GM21423 (cell line): Measurements from ENCODE around the gene HTD2.
"Not testable (repeated sequence)": the region's sequence is repeated elsewhere in the genome, so short reads cannot be mapped to it uniquely, and the experiment has no call there.

Experiments used
- ATAC-seq: cut with Tn5 transposase; IDR thresholded peaks from one replicate; pipeline ENCODE4 v1.9.1; 2021; ENCODE audit warnings: mild to moderate bottlenecking, moderate library complexity; ENCODE audit not compliant: unreplicated experiment

Gene HTD2

DNA sequence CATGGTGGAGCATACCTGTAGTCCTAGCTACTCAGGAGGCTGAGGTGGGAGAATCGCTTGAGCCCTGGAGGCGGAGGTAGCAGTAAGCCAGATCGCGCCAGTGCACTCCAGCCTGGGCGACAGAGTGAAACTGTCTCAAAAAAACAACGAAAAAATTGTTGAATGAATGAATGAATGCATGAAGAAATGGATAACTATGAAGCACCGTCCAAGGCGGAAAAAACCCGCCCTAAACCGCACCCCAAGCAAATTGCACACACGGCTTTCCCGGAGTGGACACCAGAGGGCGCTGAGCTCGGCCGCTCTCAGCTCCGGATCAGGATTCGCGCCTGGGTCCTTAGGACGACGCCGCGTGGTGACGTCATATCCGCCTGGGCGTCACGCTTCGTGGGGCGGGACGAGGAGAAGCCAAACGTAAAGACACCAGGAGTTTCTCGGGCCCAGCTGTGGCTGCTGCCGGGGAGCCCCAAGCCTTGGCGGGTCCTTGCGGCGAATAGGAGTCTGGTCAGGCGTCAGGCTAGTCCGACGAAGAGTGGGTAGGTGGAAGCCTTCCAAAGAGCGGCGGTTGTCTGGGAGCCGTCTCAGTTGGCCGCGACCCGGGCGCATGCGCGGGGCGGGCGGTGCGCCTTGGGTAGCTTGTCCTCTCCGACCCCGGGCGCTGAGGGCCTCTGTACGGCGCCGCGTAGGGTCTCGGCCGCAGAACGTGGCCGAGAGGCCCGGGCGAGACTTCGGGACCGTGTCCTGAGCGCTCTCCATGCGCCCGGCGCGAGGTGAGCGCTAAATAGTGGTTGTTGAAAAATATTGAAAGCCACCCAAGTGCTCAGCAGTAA, at the start of gene HTD2, which contains the start of gene RPP14:
Gene HTD2 (plus strand): TSS at position 639 of the 830 bp plus-strand sequence. CDS start 11,094 bp downstream, outside the sequence.
Gene RPP14 (plus strand): TSS at position 364 of the 830 bp plus-strand sequence. CDS start 4,085 bp downstream, outside the sequence.
- ATAC-seq = peak; percentile 90

DNA sequence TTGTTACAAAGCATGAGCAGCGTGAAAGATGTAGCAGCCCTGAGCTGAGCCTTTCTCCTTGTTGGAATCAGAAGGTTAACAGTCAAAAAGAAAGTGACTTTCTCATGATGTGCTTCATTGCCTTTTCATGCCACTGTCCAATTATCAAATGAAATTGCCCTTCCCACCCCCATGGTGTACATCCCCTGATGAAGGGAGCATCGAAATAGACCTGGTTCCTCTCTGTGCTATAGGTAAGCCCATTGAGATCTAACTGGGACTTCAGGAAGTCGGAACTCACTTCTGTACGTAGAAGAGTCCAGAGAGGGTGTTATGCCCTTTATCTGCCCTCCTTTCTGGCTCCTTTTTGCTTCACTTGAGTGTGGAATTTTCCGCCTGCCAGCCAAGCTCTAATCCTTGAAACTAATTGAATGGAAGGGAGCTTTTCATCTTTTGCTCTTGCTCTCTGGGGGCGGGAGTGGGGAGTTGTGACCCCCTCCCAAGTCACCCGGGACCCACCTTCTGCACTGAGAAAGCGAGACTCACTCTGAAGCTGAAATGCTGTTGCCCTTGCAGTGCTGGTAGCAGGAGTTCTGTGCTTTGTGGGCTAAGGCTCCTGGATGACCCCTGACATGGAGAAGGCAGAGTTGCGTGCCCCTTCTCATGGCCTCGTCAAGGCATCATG, 47.8 kb upstream of the HTD2 start:
- no peak for ATAC-seq

DNA sequence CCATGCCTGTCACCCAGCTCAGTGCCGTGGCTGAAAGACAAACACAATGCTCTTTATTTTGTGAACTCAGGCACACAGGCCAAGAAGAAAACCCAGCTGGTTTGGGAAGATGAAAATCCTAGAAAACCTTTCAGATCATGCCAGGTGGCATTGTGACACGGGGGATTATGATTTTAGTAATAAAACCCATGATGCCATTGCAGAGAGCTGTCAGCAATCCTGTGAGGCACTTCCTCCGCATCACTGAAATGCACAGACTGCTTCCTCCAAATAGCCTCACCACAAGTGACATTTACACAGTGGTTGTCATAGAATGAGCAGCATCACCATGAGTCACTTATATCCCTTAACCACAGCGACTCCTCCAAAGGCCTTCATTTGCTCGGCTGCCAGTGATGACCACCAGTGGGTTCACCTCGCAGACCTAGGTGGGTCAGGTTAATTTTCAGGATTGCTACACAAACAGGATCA, 46.0 kb upstream of the HTD2 start:
- ATAC-seq = no peak

GRCh38 chr3:58260733-58261132, 45.6 kb upstream of the HTD2 start:
- no peak for ATAC-seq

GRCh38 chr3:58261954-58262666, 44.2 kb upstream of the HTD2 start:
- ATAC-seq = peak; percentile 67

- ATAC-seq = no peak
These were observed 39.7 kb upstream of the HTD2 start for GRCh38 chr3:58266577-58266976.

- ATAC-seq = not testable (repeated sequence)
These were observed 38.8 kb upstream of the HTD2 start for GRCh38 chr3:58267543-58267942.

DNA sequence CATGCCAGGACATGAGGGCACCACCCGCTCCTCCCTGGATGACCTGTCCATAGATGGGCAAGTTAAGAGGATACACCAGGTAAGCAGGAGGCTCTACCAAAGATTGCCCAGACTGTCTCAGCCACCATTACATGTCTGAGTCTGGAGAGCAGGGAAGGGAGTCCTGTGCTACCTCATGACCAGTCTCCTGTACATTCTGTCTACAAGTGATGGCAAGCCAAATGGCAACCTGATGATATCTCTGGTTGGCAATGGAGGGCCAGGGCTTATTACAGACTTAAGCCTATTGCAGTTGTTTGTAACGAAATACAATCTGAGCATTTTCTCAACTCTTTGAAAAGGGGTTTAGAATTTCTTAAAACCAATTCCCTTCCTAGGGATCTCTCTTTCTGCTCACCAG, 37.0 kb upstream of the HTD2 start:
- no peak for ATAC-seq

- ATAC-seq = no peak
These were observed 35.8 kb upstream of the HTD2 start for GRCh38 chr3:58270485-58270884.

DNA sequence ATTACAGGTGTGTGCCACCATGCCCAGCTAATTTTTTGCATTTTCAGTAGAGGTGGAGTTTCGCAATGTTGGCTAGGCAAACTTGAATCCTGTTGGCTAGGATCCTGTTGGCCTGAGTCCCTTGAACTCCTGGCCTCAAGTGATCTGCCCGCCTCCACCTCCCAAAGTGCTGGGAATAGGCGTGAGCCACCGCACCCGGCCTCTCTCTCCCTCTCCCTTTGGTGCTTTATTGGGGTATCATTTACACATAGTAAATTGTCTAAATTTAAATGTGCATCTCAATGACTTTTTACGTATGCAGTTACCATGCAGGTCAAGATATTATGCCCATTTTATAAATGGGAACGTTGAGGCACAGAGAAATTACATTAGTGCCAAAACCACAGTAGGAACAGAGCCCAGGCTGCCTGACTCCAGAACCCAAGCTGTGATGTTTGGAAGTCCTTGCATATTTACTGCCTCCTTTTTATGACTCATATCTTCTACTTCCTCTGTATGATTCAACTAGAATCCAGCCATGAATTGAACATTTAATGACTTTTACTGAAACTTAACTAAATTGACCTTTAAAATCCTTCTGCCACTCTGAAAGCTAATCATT, 34.3 kb upstream of the HTD2 start:
- ATAC-seq = no peak

DNA sequence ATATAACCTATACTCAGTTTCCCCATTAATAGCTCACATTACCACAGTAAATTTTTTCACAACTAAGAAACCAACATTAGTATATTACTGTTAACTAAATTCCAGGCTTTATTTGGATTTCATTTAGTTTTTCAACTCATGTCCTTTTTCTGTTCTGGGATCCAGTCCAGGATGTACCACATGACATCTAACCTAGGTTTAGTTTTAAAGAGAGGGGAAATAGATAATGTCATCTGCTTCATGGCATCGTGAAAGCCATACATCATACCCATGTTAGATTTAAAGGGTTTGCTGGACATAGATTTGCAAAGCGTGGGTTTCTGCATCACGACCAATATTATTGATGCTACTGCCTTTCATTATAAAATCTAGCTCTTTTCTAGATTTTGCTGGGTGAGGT, 33.4 kb upstream of the HTD2 start:
- no peak for ATAC-seq

DNA sequence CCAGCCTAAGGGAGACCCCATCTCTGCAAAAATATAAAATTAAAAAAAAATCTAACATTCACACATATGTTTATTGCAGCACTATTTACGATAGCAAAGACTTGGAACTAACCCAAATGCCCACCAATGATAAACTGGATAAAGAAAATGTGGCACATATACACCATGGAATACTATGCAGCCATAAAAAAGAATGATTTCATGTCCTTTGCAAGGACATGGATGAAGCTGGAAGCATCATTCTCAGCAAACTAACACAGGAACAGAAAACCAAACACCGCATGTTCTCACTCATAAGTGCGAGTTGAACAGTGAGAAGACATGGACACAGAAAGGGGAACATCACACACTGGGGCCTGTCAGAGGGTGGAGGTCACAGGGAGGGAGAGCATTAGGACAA, 33.0 kb upstream of the HTD2 start:
- not testable (repeated sequence) for ATAC-seq

GRCh38 chr3:58274027-58274614, 32.2 kb upstream of the HTD2 start:
- no peak for ATAC-seq

- ATAC-seq = no peak
These were observed 25.3 kb upstream of the HTD2 start for GRCh38 chr3:58281069-58281468.

DNA sequence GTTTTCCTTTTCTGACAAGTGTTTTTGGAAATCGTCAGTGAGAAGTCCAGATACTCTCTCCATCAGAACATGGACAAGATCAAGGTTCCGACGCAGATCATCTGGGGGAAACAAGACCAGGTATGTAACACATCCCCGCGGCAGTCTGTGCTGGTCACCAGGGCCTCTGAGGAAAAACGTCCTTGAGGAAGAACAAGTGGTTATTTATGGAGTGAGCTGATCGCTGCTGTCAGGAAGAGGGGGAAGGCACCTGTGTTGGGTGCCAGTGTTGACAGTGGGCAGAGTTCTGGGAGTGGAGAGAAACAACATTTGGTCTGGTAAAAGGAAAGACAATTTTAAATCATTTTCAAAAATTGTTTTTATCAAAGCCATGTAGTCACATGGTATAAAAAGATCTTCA, 21.0 kb upstream of the HTD2 start:
- no peak for ATAC-seq

DNA sequence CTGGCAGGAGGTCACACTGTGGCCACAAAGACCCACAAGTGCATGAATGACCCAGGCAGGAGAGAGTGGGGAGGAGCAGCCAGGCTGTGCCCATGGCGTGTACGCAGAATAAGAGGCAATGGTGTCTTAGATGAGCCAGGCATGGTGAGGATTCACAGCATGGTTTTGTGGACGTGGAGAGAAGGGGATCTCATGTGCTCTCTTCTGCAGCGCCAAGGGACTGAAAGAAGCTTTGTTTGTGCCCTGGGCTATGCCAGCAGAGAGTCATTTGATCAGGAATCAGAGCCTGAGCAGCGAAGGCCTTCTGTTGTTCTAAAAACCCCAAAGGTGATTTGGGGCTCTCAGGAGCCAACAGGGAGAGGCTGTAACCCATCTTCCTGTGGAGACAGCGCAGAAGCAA, 19.0 kb upstream of the HTD2 start:
- ATAC-seq = no peak

GRCh38 chr3:58288011-58288728, 18.1 kb upstream of the HTD2 start:
- no peak for ATAC-seq

GRCh38 chr3:58288964-58289613, 17.2 kb upstream of the HTD2 start:
- ATAC-seq = not testable (repeated sequence)

DNA sequence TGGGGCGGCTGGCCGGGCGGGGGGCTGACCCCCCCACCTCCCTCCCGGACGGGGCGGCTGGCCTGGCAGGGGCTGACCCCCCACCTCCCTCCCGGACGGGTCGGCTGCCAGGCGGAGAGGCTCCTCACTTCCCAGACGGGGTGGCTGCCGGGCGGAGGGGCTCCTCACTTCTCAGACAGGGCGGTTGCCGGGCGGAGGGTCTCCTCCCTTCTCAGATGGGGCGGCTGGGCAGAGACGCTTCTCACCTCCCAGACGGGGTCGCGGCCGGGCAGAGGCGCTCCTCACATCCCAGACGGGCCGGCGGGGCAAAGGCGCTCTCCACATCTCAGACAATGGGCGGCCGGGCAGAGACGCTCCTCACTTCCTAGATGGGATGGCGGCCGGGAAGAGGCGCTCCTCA, 15.9 kb upstream of the HTD2 start:
- ATAC-seq = not testable (repeated sequence)
